GM19395 (cell line): ENCODE data around the gene AGAP9.
A peak's percentile ranks its signal among the peaks of the same experiment; 100 is the strongest.
"Not testable (repeated sequence)": the region's sequence is repeated elsewhere in the genome, so short reads cannot be mapped to it uniquely, and the experiment has no call there.

Source experiments
- ATAC-seq: cut with Tn5 transposase; IDR thresholded peaks from one replicate; pipeline ENCODE4 v1.9.1; 2021; ENCODE audit warnings: mild to moderate bottlenecking, moderate library complexity; ENCODE audit not compliant: unreplicated experiment

AGAP9 gene

DNA sequence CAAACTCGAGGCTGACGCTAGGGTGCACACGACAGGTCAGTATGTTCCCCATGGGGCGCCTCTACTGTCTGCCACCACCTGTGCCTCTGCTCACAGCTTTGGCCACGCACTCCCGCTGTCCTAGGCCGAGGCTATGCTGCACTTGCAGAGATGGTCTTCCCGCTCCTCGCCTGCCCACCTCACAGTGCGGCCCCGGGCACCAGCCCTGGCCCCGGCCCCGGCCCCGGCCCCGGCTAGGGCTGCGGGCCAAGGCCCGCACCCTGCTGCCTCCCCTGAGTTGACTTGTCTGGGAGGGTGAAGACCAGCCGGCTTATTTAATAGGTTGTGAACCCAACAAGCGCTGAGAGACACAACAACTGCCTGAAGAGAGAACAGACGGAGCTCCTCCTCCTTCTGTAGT, at the start of gene AGAP9:
TSS of gene AGAP9 (minus strand) at position 164 of the 400 bp plus-strand sequence. CDS start at position 52, 112 bp downstream.
- not testable (repeated sequence) for ATAC-seq

DNA sequence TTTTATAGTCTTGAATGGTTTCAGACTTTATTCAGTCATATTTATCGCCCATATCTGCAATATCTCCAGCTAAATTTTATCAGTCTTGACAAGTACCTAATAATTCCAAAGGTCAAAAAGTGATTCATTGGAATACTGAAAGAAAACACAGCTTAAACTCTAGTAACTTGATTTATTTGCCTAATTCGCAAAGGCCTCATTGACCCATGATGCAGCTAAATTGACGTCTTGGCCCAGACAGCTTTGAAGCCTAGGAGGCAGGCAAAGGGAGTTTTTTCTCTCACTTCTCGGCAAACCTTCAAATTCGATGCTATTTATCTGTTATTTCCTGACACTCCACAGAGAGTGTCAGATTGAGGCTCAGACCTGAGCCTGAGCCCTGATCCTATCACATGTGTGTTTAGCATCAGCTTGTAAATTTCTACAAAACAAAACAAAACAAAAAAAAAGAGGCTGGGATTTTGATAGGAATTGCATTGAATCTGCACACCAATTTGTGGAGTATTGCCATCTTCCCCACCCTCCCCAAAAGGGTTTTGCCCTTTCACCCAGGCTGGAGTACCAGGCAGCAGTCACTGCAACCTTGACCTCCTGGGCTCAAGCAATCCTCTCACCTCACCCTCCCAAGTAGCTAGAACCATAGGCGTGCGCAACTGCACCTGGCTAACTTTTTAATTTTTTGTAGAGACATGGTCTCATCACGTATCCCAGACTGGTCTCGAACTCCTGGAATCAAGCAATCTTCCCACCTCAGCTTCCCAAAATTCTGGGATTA, 47.9 kb upstream of the AGAP9 start:
- ATAC-seq = not testable (repeated sequence)

DNA sequence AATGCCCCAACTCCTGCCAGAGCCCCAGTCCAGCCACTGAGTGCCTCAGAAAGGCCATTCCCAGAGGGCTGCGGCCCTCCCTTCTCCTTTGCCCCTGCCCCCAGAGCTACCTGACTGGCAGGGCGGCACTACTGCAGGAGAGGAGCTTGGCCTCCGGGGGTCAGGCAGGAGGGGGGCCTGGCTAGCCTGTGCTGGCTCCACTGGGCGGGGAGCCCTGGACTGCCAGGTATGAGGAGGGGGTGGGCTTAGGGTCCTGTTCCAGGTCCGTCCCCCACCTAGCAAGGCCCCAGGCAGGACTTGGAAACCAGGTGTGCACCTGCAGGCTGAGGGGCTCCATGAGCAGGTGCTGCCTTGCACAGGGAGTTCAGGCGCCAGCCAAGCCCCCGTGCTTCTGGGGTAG, 43.3 kb upstream of the AGAP9 start:
- ATAC-seq = not testable (repeated sequence)

DNA sequence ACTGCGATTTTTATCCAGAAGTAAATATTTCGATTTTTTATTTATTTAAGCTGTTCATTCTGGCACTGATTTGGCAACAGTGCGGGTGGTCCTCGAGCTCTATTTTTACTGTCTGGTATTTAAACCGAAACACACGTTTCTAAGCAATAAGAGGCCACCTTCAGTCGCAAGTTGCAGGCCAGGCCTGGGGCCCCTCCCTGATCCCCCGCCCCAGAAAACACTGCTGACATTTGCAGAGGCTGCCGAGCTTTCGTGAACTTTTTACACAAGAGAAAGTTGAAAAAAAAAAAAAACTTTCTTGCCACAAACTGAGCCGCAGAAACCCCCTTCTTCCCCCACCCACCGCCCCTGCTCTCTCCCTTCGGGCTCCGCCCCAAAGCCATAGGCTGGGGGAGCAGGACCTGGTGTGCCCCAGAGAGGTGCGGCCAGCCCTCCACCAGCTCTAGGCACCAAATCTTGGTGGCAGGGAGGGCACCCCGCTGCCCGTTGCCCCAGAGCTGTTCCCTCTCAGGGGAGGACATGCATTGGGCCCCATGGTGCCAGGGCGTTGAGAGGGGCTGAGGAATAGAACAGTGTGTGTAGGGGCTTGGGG, 42.8 kb upstream of the AGAP9 start:
- not testable (repeated sequence) for ATAC-seq

DNA sequence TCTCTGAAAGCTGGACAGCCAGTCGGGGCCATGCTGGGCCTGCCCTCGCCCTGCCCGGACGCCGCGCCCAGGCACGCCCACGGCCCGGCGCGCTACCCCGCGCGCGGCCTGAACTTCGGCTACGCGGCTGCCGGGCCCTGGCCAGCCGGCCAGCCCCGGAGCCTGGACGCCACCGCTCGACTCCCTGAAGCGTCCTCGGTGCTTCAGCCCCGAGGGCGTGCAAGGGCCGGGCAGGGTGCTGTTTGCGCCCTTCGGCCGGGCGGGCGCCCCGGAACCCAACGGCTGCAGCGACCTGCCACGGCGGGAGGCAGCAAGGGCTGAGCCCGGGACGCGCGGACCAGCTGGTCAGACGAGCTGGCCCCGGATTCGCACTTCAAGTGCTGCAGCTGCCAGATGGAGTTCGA, 42.1 kb upstream of the AGAP9 start:
- not testable (repeated sequence) for ATAC-seq

DNA sequence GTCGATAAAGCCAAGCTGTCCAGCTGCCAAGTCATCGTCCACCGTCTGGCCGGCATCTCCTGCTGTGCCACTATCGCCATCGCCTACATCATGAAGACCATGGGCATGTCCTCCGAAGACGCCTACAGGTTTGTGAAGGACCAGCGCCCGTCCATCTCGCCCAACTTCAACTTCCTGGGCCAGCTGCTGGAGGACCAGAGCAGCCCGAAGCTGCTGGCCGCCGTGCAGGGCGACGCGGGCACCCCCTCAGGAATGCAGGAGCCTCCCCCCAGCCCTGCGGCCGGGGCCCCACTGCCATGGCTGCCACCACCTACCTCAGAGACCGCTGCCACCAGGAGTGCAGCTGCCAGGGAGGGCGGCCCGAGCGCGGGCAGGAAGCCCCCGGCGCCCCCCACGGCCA, 41.5 kb upstream of the AGAP9 start:
- not testable (repeated sequence) for ATAC-seq

DNA sequence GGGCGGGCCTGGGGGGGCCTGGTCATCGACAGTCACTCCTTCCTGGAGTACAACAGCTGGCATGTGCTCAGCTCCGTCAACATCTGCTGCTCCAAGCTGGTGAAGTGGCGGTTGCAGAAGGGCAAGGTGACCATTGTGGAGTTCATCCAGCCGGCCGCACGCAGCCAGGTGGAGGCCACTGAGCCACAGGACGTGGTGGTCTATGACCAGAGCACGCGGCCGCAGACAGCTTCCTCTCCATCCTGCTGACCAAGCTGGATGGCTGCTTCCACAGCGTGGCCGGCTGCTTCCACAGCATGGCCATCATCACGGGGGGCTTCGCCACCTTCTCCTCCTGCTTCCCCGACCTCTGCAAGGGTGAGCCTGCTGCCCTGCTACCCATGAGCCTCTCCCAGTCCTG, 40.9 kb upstream of the AGAP9 start:
- not testable (repeated sequence) for ATAC-seq

DNA sequence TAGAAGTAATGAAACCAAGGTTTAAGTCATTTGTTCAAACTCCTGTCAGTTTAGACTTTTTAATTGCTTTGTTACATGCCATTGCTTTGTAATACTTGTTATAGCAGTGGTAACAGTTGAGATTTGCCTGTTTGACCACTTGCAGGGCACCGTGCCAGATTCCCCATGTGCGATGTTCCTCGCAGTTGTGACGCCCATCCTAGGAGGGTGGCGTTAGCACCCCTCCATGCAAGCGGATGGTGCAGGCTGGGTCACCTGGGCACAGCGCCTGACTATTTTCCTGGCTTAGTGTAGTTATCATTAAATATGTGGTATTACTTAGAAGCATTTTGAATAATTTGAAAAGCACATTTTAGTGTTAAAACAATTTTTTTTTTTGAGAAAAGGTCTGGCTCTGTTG, 37.0 kb upstream of the AGAP9 start:
- ATAC-seq = not testable (repeated sequence)

DNA sequence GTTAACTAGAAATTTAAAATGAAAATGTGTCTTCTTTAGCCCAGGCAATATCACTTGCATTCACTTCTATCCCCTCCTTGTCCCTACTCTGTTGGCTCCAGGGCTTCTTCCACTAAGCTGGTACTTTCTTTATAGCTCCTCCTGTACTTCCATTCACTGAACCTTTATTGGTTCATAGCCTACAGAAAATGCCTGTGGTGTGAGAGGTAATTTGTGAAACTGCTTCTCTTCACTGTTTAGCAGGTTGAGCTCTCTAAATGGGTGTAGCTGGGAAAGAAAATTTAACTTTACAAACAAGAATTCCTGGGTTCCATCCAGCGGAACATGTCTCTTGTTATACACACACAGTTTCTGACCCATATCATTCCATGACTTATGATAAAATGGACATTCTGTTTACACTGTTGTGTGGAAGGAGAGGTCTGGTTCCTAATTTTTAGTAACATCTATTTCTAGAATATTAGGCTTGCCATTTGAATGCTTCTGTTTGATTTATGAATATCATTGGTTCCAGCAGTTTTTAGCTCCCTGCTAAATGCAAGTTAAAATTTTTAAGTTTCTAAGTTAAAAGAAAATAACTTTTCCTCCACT, 36.4 kb upstream of the AGAP9 start:
- ATAC-seq = not testable (repeated sequence)

DNA sequence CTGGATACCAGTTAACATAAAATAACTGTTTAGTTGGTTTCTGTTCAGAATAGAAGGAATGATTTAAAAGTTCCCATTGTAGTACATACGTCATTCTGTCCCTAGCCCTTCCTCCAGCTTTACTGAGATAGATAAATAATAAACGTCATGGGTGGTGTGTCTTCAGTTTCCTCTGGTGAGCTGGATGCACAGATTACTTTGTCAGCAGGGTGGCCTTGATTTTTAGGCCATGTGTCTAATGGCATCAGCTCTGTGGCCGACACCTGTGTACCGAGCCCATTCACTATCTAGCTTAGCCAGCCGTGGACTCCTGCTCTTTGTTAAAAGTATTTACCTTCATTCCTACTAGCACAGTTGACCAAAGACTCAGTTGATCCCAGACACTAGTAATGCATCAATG, 34.7 kb upstream of the AGAP9 start:
- not testable (repeated sequence) for ATAC-seq

DNA sequence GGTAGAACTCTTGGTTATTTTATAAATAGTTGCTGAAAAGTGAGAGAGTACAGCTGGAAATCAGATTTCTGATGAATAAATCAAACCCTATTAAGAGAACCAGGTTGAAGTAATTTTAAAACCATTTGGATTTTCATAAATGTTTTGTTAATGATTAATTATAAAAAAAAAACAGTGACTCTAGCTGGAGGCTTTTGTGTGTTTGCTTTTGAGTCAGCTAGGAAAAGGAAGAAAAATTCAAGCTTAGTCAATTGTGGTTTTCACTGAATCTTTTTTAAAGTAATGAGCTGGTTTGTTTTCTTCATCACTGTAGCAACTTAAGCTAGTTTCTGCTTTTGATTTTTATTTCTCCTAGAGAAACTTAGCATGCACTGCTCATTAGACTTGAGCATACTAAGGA, 34.2 kb upstream of the AGAP9 start:
- ATAC-seq = not testable (repeated sequence)

DNA sequence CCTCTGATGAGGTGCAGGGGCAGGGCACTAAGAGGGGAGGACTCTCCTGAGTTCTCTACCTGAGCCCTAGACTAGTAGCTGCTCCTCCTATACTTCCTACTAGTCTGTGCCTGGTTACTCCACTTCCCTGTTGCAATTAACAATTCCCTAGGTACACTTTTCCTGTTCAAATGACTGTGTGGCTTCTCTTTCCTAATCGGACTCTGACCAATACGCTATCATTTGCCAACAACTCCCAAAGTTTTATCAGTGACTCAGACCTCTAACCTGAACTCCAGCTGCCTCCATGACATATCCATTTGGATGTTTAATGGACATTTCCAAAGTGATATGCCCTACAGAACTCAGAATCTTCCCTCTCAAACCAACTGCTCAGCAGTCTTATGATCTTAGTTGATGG, 31.9 kb upstream of the AGAP9 start:
- ATAC-seq = not testable (repeated sequence)

DNA sequence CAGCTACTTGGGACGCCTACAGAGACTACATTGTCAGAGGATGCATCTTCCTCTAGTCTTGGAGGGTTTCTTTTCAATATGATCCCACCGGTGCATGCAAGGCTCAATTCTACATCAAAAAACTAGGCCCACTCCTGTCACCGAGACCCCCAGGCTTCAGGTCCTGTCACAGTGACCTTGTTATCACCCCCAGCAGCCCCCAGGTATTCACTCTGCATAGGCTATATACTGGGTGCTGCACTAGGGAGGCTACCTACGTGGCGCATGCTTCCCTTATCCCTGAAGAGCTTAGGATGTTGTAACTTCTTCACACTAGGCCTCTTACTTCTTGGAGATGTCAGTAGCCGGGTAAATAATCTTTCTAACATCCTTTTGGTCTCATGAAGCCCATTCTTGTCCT, 31.1 kb upstream of the AGAP9 start:
- ATAC-seq = not testable (repeated sequence)

DNA sequence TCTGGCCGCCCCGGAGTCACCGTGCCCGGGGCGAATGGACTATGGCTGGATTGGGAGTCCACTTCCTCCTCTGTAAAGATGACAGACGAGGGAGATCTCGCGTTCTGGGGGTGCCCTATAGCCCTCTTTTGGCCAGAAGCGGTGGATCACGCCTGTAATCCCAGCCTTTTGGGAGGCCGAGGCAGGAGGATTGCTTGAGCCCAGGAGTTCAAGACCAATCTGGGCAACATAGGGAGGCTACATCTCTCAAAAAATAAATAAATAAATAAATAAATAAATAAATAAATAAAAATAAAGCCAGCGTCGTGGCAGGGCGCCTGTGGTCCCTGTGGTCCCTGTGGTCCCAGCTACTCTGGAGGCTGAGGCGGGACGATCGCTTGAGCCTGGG, 30.4 kb upstream of the AGAP9 start:
- ATAC-seq = not testable (repeated sequence)

DNA sequence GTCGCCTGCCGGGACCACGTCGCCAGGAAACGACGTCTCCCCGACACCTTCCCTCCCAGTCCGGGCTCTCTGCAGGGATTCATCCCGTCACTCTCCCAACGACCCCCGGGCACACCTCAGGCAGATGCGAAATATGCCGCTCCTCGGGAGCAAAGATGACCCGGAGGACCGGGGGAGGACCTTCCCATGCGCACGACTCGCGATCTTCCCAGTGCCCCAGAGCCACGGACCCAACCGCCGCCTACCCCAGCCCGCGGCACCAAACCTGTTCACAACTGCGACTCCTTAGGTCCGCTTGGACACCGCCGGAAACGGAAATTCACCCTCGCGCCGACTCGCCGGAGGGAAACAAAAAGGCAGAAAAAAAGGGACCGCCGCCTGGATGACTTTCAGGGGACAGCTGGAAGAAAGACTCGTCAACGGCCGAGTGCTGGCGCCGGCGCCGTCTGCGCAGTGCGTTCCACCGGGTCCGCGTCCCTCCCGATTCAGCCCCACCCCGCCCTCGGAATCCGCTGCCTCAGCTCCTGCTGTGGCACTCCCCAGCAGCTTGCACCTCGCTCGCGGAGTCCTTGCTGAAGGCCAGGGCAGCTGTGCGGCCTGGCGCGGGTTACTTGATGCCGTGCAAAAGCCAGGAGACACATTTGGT, 29.9 kb upstream of the AGAP9 start:
- ATAC-seq = peak; percentile 94

DNA sequence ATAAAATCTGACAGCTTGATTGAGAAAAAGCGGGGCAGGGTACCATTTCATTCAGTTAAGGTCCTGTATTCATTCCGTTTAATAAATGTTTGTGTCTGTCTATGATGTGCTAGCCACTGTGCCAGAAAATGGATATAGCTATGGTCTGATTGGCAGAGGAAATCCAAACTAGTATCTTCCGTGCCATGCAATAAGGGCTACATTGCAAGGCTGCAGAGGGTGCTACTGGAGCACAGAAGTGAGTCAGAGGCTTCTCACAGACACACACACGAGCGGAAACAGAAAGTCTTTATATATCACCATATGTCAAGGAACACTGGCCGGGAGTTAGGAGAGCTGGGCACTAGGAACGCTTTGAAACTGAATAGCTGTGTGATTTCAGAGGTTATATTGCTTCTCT, 29.3 kb upstream of the AGAP9 start:
- ATAC-seq = peak; percentile 51

DNA sequence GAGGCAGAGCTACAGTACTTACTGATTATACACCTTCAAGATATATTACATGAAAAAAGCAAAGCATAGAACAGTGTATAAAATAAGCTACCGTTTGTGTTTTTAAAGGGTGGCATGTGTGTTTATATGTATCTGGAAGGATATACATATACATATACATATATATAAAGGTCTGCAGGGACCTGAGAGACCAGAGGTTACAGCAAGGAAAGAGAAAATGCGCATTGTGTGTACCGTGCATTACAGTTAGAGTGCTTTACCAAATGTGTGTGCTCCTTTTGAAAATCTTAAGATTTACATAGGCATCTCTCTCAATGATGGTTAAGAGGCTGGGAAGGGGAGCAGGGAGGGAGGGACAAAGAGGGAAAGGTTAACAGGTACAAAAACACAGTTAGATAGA, 23.8 kb upstream of the AGAP9 start:
- not testable (repeated sequence) for ATAC-seq

DNA sequence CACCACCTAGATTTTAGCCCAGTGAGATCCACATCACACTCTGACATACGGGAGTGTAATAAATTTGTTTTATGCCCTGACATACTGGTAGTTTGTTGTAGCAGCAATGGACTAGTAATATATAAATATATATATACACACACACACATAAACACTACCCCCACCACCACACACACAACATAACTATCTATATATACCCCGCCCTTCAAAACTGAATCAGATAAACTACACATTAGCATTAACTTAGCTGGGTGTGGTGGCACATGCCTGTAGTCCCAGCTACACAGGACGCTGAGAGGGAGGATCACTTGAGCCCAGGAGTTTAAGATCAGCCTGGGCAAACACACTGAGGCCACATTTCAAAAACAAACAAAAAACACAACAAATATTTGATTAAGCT, 13.0 kb upstream of the AGAP9 start:
- not testable (repeated sequence) for ATAC-seq

DNA sequence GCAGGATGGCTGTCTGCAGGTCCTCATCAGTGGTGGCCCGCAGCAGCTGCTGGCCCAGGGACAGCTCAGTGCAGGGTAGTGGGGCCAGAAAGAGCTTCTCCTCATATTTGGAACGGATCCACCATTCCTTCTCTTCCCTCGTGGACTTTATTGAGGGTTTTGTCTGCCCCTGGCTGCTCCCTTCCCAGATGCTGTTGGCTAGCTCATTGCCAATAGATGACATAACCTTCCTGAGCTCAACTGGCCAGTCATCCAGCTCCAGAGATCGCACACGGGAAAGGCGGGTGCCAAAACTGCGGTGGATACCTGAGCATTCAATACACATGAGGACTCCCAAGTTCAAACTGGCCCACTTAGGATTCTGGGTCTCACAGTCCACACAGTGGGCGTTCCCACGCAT, 21.1 kb downstream of the AGAP9 start:
- ATAC-seq = not testable (repeated sequence)

DNA sequence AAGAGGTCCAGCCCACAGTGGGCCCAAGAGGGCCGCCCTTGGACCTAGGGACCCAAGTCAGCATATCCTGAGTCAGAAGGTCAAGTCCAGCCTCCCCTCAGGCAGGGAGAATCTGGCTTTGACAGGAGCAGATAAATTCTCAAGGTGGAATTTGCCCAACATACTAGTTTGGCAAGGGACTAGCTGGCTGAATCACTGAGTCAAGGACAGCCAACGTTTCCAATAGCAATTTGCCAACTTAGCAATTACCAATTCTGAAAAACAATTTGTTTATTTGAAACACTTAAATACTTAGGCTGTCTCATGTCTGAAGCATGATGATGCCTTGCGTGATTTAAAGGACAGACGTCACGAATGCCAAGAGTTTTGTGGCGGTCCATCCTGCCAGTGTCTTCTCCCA, 29.2 kb downstream of the AGAP9 start:
- ATAC-seq = not testable (repeated sequence)

DNA sequence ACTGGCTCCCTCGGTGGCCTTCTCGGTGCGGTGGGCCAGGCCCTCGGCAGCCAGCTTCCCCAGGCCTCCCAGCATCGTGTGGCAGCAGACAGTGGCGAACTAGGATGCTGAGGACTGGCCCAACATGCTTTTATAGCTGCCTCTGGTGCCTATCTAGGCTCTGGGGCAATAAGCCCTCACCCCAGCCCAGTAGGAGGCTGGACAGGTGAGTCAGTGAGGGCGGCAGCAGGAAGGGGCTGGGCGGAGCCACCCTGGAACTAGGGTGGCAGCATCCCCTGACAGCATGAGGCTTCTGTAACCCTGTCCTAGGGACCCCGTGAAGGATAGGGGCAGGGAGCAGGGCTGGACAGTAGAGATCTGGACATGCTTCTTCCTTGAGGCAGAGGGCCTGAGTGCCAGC, 31.8 kb downstream of the AGAP9 start, which contains the start of gene FAM25G:
TSS of gene FAM25G (minus strand) at position 101 of the 400 bp plus-strand sequence. CDS start at position 75, 26 bp downstream.
- not testable (repeated sequence) for ATAC-seq
